WTC11 (cell line): ENCODE data around the gene C6orf47. TPM values are rescaled to one million over a fixed set of nuclear protein-coding genes. Genes with fewer than 3 reads are reported as not detected.
A peak's percentile ranks its signal among the peaks of the same experiment; 100 is the strongest.

Source experiments
- ATAC-seq: fragments of 200-7000 bp; cut with Tn5 transposase; 2 replicates; pipeline ENCODE4 v1.10.0; 2021; ENCODE audit warnings: mild to moderate bottlenecking, moderate library complexity
- CTCF ChIA-PET: fragments of 300-600 bp; sonication (Branson Sonifier 250); formaldehyde crosslinking; loops from one replicate; lab custom pipeline; 2021; ENCODE audit warnings: antibody characterized with exemption; lab: Charles Lee
- POLR2A ChIA-PET: fragments of 350-600 bp; sonication (Branson Sonifier 250); formaldehyde crosslinking; loops from one replicate; lab custom pipeline; 2021; ENCODE audit warnings: antibody characterized with exemption; lab: Charles Lee
- DNase-seq: peaks from one replicate; pipeline ENCODE4 v3.0.0; 2021; ENCODE audit warnings: low spot score
- H3K27ac Mint-ChIP-seq: 2 replicates; pipeline ENCODE4 v1.8.0; 2021; ENCODE audit warnings: mixed read lengths
- H3K27me3 Mint-ChIP-seq: 2 replicates; pipeline ENCODE4 v1.8.0; 2021; ENCODE audit warnings: low read depth, mild to moderate bottlenecking, moderate library complexity, mixed read lengths
- H3K36me3 Mint-ChIP-seq: 2 replicates; pipeline ENCODE4 v1.8.0; 2021; ENCODE audit warnings: mixed read lengths
- H3K4me1 Mint-ChIP-seq: 2 replicates; pipeline ENCODE4 v1.8.0; 2022; ENCODE audit warnings: mixed read lengths
- H3K4me3 Mint-ChIP-seq: 2 replicates; pipeline ENCODE4 v1.8.0; 2021; ENCODE audit warnings: mild to moderate bottlenecking, moderate library complexity, mixed read lengths
- H3K9me3 Mint-ChIP-seq: 2 replicates; pipeline ENCODE4 v1.8.0; 2021; ENCODE audit warnings: mixed read lengths
- ATF6 ChIP-seq: sonication (generic); formaldehyde crosslinking; IDR thresholded peaks from 2 replicates; pipeline ENCODE4 v1.8.1; 2023; ENCODE audit warnings: mild to moderate bottlenecking, missing genetic modification reagents
- CBFB ChIP-seq: sonication (generic); formaldehyde crosslinking; IDR thresholded peaks from 2 replicates; pipeline ENCODE4 v1.8.1; 2022; ENCODE audit warnings: mild to moderate bottlenecking, low read depth, missing genetic modification reagents
- GABPB1 ChIP-seq: sonication (generic); formaldehyde crosslinking; IDR thresholded peaks from 2 replicates; pipeline ENCODE4 v1.8.1; 2023; ENCODE audit warnings: mild to moderate bottlenecking, missing genetic modification reagents
- MYBL2 ChIP-seq: sonication (generic); formaldehyde crosslinking; IDR thresholded peaks from 2 replicates; pipeline ENCODE4 v1.8.1; 2023; ENCODE audit warnings: mild to moderate bottlenecking, moderate library complexity, missing genetic modification reagents
- NFATC4 ChIP-seq: fragments of 250-450 bp; sonication (Bioruptor Pico); IDR thresholded peaks from 2 replicates; pipeline ENCODE4 v1.9.0; 2021; ENCODE audit warnings: mild to moderate bottlenecking
- NFYB ChIP-seq: sonication (generic); formaldehyde crosslinking; conservative IDR thresholded peaks from 2 replicates; pipeline ENCODE4 v1.8.0; 2022; ENCODE audit warnings: low read depth, missing genetic modification reagents
- NR3C1 ChIP-seq: sonication (generic); formaldehyde crosslinking; conservative IDR thresholded peaks from 2 replicates; pipeline ENCODE4 v1.8.1; 2023; ENCODE audit warnings: low read depth, mild to moderate bottlenecking, missing genetic modification reagents
- PREB ChIP-seq: sonication (generic); formaldehyde crosslinking; IDR thresholded peaks from 2 replicates; pipeline ENCODE4 v1.8.1; 2022; ENCODE audit warnings: mild to moderate bottlenecking, missing genetic modification reagents, moderate library complexity, borderline replicate concordance
- SOX15 ChIP-seq: fragments of 250-450 bp; sonication (Bioruptor Pico); IDR thresholded peaks from 2 replicates; pipeline ENCODE4 v1.9.0; 2021; ENCODE audit warnings: mild to moderate bottlenecking
- TEAD1 ChIP-seq: sonication (generic); formaldehyde crosslinking; IDR thresholded peaks from 2 replicates; pipeline ENCODE4 v1.8.0; 2022; ENCODE audit warnings: mild to moderate bottlenecking, missing genetic modification reagents
- TP53 ChIP-seq: sonication (generic); formaldehyde crosslinking; IDR thresholded peaks from 2 replicates; pipeline ENCODE4 v1.8.1; 2023; ENCODE audit warnings: mild to moderate bottlenecking, missing genetic modification reagents
- USF2 ChIP-seq: sonication (generic); formaldehyde crosslinking; IDR thresholded peaks from 2 replicates; pipeline ENCODE4 v1.8.1; 2023; ENCODE audit warnings: mild to moderate bottlenecking, missing genetic modification reagents, moderate library complexity
- ZNF138 ChIP-seq: sonication (generic); formaldehyde crosslinking; conservative IDR thresholded peaks from 2 replicates; pipeline ENCODE4 v1.8.1; 2022; ENCODE audit warnings: mild to moderate bottlenecking, moderate library complexity, missing genetic modification reagents
- ZNF425 ChIP-seq: fragments of 250-450 bp; sonication (Bioruptor Pico); conservative IDR thresholded peaks from 2 replicates; pipeline ENCODE4 v1.9.0; 2021; ENCODE audit warnings: mild to moderate bottlenecking
- total RNA-seq: library from RNA; stranded (reverse); gene quantifications from 3 replicates; pipeline ENCODE4 v1.2.3, GENCODE V29; 2021

C6orf47 gene
- total RNA-seq, 1 experiment from 2014 or later, result 16.3 TPM

GRCh38 chr6:31663126-31663960 lies 2.8 kb upstream of the C6orf47 start:
- H3K9me3 Mint-ChIP-seq, result no peaks in the 10 kb centered on the region
- peak overlapping the region; percentile 91 for H3K4me3 Mint-ChIP-seq
- H3K36me3 Mint-ChIP-seq, result peaks cover 39% of the 10 kb centered on the region
- peak overlapping the region; percentile 84 for H3K27ac Mint-ChIP-seq
- peaks cover 42% of the 10 kb centered on the region for H3K4me1 Mint-ChIP-seq
- ChIA-PET CTCF (interaction anchor here (0.7 to 1.1 kb wide), 2 partner anchors 65 to 107 kb away, joined by 4 to 6 read pairs; no protein-coding TSS in a partner anchor), POLR2A (interaction anchor here (0.5 to 1.5 kb wide), 3 partner anchors 27 to 491 kb away, joined by 3 to 4 read pairs (median 3); no protein-coding TSS in a partner anchor)
- TF ChIP-seq ZNF425 (CRISPR knock-in tag) (no peak), NFATC4 (CRISPR knock-in tag) (no peak), TP53 (no peak), PREB (no peak), SOX15 (CRISPR knock-in tag) (no peak), ATF6 (no peak), MYBL2 (no peak), NR3C1 (CRISPR knock-in tag) (no peak), TEAD1 (CRISPR knock-in tag) (no peak), CBFB (CRISPR knock-in tag) (no peak)
- ATAC-seq, result no peak
- no peak for DNase-seq
- no peaks in the 10 kb centered on the region for H3K27me3 Mint-ChIP-seq

GRCh38 chr6:31662124-31662723 lies 1.6 kb upstream of the C6orf47 start:
- ATAC-seq (no peak), DNase-seq (no peak)
- no peaks in the 10 kb centered on the region for H3K9me3 Mint-ChIP-seq
- H3K27ac Mint-ChIP-seq, result peak overlapping the region; percentile 41; the same call in 1 of the 2 replicates
- peaks cover 43% of the 10 kb centered on the region for H3K4me1 Mint-ChIP-seq
- no peak overlapping the region for H3K4me3 Mint-ChIP-seq
- CTCF ChIA-PET, result interaction anchor here (0.7 to 2.1 kb wide), 3 partner anchors 10 to 108 kb away, joined by 6 to 14 read pairs (median 12); partner anchors contain the start of genes BAG6 and DDAH2
- POLR2A ChIA-PET, result no interaction called here
- H3K27me3 Mint-ChIP-seq, result no peaks in the 10 kb centered on the region
- peaks cover 30% of the 10 kb centered on the region for H3K36me3 Mint-ChIP-seq
- TF ChIP-seq NFYB (CRISPR knock-in tag), result no peak
- no peak for TF ChIP-seq GABPB1 (CRISPR knock-in tag)
- TF ChIP-seq USF2 (CRISPR knock-in tag), result no peak
- no peak for TF ChIP-seq ZNF138 (CRISPR knock-in tag)
